Gastroesophageal sphincter (tissue), 4 donors: Measurements from ENCODE around the gene PYGB. TPM values are rescaled to one million over a fixed set of nuclear protein-coding genes. Genes with fewer than 3 reads are reported as not detected.

ENCODE experiments used
- ATAC-seq: fragments of 150-250 bp; one replicate; pipeline ENCODE4 v1.9.1; 2016; ENCODE audit warnings: mild to moderate bottlenecking, moderate library complexity
- H3K27ac ChIP-seq, 4 donors: fragments of 200-600 bp; sonication (generic) in 3 of 4; 1 replicate in 3 of 4; 2 replicates in 1 of 4; pipeline ENCODE4 v1.5.1; 2016 to 2019
- H3K27me3 ChIP-seq: fragments of 200-600 bp; sonication (generic); one replicate; pipeline ENCODE4 v1.5.1; 2019
- H3K36me3 ChIP-seq, 2 donors: fragments of 200-600 bp; sonication (generic); one replicate each; pipeline ENCODE4 v1.5.1; 2019; ENCODE audit warnings: control low read depth in 1 of 2
- H3K4me1 ChIP-seq, 3 donors: fragments of 200-600 bp; sonication (generic); 1 replicate in 2 of 3; 2 replicates in 1 of 3; pipeline ENCODE4 v1.5.1; 2016 to 2019; ENCODE audit warnings: control low read depth in 2 of 3
- H3K4me3 ChIP-seq, 2 donors: fragments of 200-600 bp; sonication (generic); one replicate each; pipeline ENCODE4 v1.5.1; 2019; ENCODE audit warnings: mild to moderate bottlenecking in 1 of 2, moderate library complexity in 1 of 2
- H3K9me3 ChIP-seq, 3 donors: fragments of 200-600 bp; sonication (generic); one replicate each; pipeline ENCODE4 v1.5.1; 2017 to 2019; ENCODE audit warnings: control low read depth in 2 of 3
- EP300 ChIP-seq: sonication (generic); formaldehyde crosslinking; IDR thresholded peaks from one replicate; pipeline ENCODE4 v1.6.1; 2017; ENCODE audit warnings: antibody characterized with exemption, mild to moderate bottlenecking
- POLR2A ChIP-seq, 2 donors: fragments of 450-650 bp; IDR thresholded peaks; one replicate each; pipeline ENCODE4 v1.6.1; 2017; ENCODE audit warnings: antibody characterized with exemption in 2 of 2, mild to moderate bottlenecking in 2 of 2, moderate library complexity in 1 of 2
- POLR2AphosphoS5 ChIP-seq: sonication (generic); formaldehyde crosslinking; IDR thresholded peaks from one replicate; pipeline ENCODE4 v1.6.1; 2017; ENCODE audit warnings: antibody characterized with exemption
- WGBS, 2 donors: methylation state at CpG; one replicate each; pipeline ENCODE4 v1.1.5; 2018; ENCODE audit warnings: low coverage in 1 of 2; 5-methylcytosine and 5-hydroxymethylcytosine counted together
- total RNA-seq, 4 donors: library from RNA; depleted of rRNA; stranded (reverse); fragments of >200 nt; gene quantifications; one replicate each; pipeline ENCODE4 v1.1.0, GENCODE V29; 2016
- TF ChIP-seq, protein P1 (sequence below), 4 experiments: fragments of 200-600 bp in 2 of 4; fragments of 450-650 bp in 2 of 4; sonication (generic) in 1 of 4; IDR thresholded peaks; one replicate each; pipeline ENCODE4 v1.5.1; 2017 to 2019; ENCODE audit warnings: antibody characterized with exemption in 4 of 4, mild to moderate bottlenecking in 2 of 4, moderate library complexity in 2 of 4

The PYGB gene
- total RNA-seq, 4 donors from 2014 or later: 131 to 663 (median 337) TPM

DNA sequence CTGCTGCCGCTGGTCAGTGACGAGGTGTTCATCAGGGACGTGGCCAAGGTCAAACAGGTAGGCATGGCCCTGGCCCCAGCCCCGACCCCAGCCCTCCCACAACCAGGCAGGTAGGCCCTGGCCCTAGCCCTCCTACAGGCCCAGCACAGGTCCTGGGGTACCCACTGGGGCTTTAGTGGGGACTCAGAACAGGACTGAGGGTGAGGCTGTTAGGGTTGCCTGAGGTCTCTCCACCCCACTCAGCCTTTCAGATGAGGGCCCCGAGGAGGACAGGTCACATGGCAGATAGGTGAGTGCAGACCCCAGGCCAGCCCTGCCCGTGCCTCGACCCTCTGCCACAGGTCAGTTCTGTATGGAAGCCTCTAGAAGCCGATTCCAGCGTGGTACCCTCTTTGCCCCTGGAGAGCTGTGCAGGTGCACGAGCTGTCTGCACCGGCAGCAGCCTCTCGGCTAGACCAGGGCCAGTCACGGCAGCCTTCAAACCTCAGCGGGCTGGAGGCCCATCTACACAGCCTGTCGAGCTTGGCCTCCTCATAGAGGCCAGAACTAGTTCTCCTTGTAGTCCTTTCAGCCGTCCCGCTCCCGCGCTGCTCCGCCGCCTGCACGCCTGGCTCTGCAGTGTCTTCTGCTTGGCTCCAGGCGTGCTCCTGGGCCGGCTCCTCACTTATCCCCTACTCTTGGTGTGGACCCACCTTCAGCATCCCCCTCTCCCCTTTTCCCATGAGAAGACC, 35.5 kb downstream of the PYGB start:
- no peak overlapping the region for H3K4me3 ChIP-seq
- H3K27me3 ChIP-seq: no peaks in the 10 kb centered on the region
- TF ChIP-seq POLR2AphosphoS5 (no peak), EP300 (no peak), POLR2A (IDR thresholded peaks at IDR 0.05) (no peak)
- TF ChIP-seq, protein P1, sequence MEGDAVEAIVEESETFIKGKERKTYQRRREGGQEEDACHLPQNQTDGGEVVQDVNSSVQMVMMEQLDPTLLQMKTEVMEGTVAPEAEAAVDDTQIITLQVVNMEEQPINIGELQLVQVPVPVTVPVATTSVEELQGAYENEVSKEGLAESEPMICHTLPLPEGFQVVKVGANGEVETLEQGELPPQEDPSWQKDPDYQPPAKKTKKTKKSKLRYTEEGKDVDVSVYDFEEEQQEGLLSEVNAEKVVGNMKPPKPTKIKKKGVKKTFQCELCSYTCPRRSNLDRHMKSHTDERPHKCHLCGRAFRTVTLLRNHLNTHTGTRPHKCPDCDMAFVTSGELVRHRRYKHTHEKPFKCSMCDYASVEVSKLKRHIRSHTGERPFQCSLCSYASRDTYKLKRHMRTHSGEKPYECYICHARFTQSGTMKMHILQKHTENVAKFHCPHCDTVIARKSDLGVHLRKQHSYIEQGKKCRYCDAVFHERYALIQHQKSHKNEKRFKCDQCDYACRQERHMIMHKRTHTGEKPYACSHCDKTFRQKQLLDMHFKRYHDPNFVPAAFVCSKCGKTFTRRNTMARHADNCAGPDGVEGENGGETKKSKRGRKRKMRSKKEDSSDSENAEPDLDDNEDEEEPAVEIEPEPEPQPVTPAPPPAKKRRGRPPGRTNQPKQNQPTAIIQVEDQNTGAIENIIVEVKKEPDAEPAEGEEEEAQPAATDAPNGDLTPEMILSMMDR (IDR thresholded peaks at IDR 0.05): no peak
- H3K9me3 ChIP-seq: no peaks in the 10 kb centered on the region
- WGBS, 2 donors: 89% methylated on average over 11 of the region's 24 CpGs; no CpG with 5 or more reads in 1 of the 2 donors
- H3K4me1 ChIP-seq: peaks cover 0 to 17% (median 0%) of the 10 kb centered on the region in 3 donors
- no peak for ATAC-seq
- peak overlapping the region in 3 of 4 donors; percentile 31 to 81 (median 43) for H3K27ac ChIP-seq
- H3K36me3 ChIP-seq: peaks cover 0 to 100% of the 10 kb centered on the region in 2 donors

DNA sequence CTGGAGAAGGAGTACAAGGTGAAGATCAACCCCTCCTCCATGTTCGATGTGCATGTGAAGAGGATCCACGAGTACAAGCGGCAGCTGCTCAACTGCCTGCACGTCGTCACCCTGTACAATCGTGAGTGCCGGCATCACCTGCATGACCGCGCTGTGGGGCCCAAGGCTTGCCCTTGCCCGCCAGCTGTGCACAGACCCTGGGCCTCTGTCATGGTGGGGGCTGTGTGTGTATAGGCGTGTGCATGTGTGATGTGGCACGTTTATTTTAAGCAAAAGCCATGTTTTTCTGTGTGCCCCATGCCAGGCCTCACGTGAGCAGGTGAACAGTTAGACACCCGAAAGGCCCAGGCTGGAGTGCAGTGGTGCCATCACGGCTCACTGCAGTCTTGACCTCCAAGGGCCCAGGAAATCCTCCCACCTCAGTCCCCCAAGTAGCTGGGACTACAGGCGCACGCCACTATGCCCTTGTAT, 36.3 kb downstream of the PYGB start:
- Histone ChIP-seq H3K36me3 (peaks cover 0 to 100% of the 10 kb centered on the region in 2 donors), H3K4me1 (peaks cover 0 to 17% (median 0%) of the 10 kb centered on the region in 3 donors), H3K27me3 (no peaks in the 10 kb centered on the region), H3K27ac (no peak overlapping the region), H3K9me3 (no peaks in the 10 kb centered on the region), H3K4me3 (no peak overlapping the region)
- WGBS, 2 donors: 80 to 100% methylated on average over 1 of the region's 17 CpGs
- no peak for ATAC-seq
- no peak for TF ChIP-seq EP300
- TF ChIP-seq, protein P1 (IDR thresholded peaks at IDR 0.05): no peak
- TF ChIP-seq POLR2AphosphoS5: no peak
- TF ChIP-seq POLR2A (IDR thresholded peaks at IDR 0.05): no peak

DNA sequence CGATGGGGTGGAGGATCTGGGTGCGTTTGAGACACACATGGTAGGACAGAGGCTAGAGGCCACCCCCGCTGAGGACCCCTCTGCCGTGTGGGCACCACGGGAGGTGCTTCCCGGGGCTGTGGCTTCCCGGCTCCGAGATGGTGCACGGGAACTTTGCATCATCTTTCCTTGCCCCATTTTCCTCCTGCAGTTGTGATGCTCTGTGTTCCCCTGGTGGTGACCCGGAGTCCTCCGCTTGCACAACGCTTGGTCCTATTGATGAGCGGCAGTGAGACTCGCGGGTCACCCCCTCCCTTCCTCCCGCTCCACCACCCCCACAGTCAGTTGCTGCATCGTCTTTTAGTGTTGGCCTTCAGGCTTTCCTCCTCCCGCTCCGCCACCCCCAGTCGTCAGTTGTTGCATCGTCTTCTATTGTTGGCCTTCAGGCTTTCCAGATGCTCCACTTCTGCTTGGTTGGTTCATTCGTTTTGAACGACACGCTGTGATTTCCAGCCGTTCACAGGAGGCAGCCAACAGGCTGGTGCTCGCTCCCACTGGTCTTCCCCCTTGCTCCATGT, 37.3 kb downstream of the PYGB start:
- 81 to 82% methylated on average over 13 to 25 of the region's 26 CpGs for WGBS, 2 donors
- ATAC-seq: no peak
- Histone ChIP-seq H3K4me1 (peaks cover 0 to 8% (median 0%) of the 10 kb centered on the region in 3 donors), H3K27me3 (no peaks in the 10 kb centered on the region), H3K4me3 (no peak overlapping the region), H3K27ac (no peak overlapping the region), H3K9me3 (no peaks in the 10 kb centered on the region), H3K36me3 (peaks cover 0 to 100% of the 10 kb centered on the region in 2 donors)
- TF ChIP-seq, protein P1 (IDR thresholded peaks at IDR 0.05): peak in 1 of 4 experiments; percentile 12
- TF ChIP-seq POLR2AphosphoS5 (no peak), POLR2A (IDR thresholded peaks at IDR 0.05) (no peak), EP300 (no peak)

DNA sequence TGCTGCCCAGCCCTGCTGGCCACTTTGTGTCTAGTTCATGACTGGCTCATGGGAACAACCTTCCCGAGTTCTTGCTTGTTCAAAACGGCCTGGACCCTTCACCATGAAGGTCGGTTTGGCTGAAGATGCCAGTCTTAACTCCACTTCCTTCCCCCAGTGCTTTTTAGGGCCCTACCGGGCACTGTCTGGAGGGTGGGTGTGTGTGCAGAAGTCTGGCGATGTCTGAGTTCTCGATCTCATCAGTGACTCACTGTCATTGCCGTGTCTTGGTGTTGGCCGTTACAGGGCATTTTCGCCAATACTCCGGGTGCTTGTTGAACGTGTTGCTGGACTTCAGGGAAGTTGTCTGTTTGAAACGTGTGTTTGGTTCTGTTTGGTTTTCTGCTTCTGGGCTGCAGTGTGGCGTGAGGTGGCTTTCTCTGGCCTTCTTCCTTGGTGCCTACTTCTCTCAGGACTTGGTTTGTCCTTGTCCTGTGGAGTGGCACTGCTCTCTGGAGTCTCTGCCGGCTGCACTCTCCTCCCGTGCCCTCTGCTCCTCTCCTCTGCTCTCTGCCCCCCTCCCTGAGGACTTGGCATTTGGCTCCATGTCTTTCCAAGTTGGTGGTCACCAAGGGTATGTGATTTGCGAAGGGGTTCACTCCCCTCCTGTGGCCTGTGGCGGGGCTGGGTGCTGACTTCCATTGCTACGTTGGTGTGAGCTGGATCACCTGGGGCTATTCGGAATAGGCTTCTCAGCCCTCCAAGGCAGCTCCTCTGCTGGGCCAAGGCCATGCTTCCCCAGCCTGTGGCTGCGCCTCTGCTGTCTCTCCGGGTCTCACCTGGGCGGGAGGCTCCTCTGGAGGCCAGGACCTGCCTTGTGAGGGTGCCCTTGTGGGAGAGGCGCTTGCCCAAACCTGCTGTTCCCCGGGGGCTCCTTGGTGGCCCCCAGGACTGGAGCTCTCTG, 38.2 kb downstream of the PYGB start:
- peaks cover 0 to 100% of the 10 kb centered on the region in 2 donors for H3K36me3 ChIP-seq
- TF ChIP-seq POLR2AphosphoS5 (no peak), EP300 (no peak), POLR2A (IDR thresholded peaks at IDR 0.05) (no peak)
- TF ChIP-seq, protein P1 (IDR thresholded peaks at IDR 0.05): no peak
- H3K4me1 ChIP-seq: no peaks in the 10 kb centered on the region
- ATAC-seq: no peak
- peak overlapping the region in 2 of 4 donors; percentile 27 to 34 for H3K27ac ChIP-seq
- H3K9me3 ChIP-seq: no peaks in the 10 kb centered on the region
- no peak overlapping the region for H3K4me3 ChIP-seq
- WGBS, 2 donors: 75 to 84% methylated on average over 4 to 14 of the region's 24 CpGs
- no peaks in the 10 kb centered on the region for H3K27me3 ChIP-seq
